K562 (cell line): Measurements from ENCODE around the gene PDE8A. TPM values are rescaled to one million over a fixed set of nuclear protein-coding genes. Genes with fewer than 3 reads are reported as not detected.

ENCODE experiments used
- RBBP5 ChIP-seq: fragments of 200-600 bp; sonication (generic); IDR thresholded peaks from 2 replicates; pipeline ENCODE4 v1.6.1; 2012; ENCODE audit warnings: borderline replicate concordance, mild to moderate bottlenecking, low read length, control low read depth, inconsistent platforms; ENCODE audit not compliant: insufficient read depth, poor library complexity, severe bottlenecking
- ZBTB40 ChIP-seq, 2 experiments: fragments of 450-650 bp in 1 of 2; sonication (generic) in 1 of 2; formaldehyde crosslinking in 1 of 2; IDR thresholded peaks; 2 replicates each; pipeline versions ENCODE4 v1.7.1 to v1.9.0; 2016 to 2022; ENCODE audit warnings: inconsistent platforms in 1 of 2, mild to moderate bottlenecking in 1 of 2, missing genetic modification reagents in 1 of 2
- polyA plus RNA-seq, 8 experiments: library from polyadenylated mRNA; depleted of rRNA in 4 of 8; stranded (reverse) in 5 of 8; unstranded in 3 of 8; fragments of >200 nt; fragmentation: Nextera tagmentation in 2 of 8; fragmentation: Illumina TruSeq in 1 of 8; extraction: Ambion mirVana in 2 of 8; extraction: Trizol in 1 of 8; gene quantifications; 2 replicates each; pipeline versions ENCODE4 v1.2.1 to v1.2.3, GENCODE V29; 2011 to 2014; ENCODE audit warnings: inconsistent platforms in 1 of 8, missing spikeins in 1 of 8
- total RNA-seq, 7 experiments: library from RNA; depleted of rRNA in 6 of 7; stranded (reverse); fragments of >200 nt in 6 of 7; fragmentation: Illumina TruSeq in 2 of 7; extraction: Trizol in 2 of 7; gene quantifications; 2 replicates each; pipeline versions ENCODE4 v1.2.1 to v1.2.3, GENCODE V29; 2011 to 2021; ENCODE audit warnings: low replicate concordance in 1 of 7
- TF ChIP-seq, protein P1 (sequence below): fragments of 250-450 bp; sonication (Bioruptor Pico); IDR thresholded peaks from 2 replicates; pipeline ENCODE4 v1.5.0; 2021; ENCODE audit warnings: mild to moderate bottlenecking, moderate library complexity
- TF ChIP-seq, protein P2 (sequence below): fragments of 250-450 bp; sonication (Bioruptor Pico); IDR thresholded peaks from 2 replicates; pipeline ENCODE4 v1.5.1; 2021; ENCODE audit warnings: mild to moderate bottlenecking

PDE8A gene
- total and polyA plus RNA-seq, 9 of the 15 experiments (the other 6 are each of a cell fraction or from before 2014, with no cell fraction given): 5.9 to 40.3 (median 19.8) TPM

DNA sequence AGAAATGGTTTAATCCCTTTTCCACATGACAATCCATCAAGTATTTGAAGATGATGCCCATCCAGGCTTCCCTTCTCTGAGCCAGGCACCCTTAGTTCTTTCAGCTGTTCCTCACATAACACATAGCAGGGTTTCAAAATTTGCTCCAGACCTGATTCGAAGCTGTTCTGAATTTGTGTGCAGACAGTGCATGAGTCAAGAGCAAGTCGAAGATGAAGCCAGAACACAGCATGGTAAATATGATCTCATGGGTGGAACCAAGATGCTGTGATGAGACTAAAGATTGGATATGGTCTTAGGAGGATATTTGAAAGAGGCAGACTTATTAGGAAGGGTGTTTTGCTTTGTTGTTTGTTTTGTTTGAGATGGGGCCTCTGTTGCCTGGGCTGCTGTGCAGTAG is 32.6 kb upstream of the PDE8A start (continued):
- TF ChIP-seq, protein P1, sequence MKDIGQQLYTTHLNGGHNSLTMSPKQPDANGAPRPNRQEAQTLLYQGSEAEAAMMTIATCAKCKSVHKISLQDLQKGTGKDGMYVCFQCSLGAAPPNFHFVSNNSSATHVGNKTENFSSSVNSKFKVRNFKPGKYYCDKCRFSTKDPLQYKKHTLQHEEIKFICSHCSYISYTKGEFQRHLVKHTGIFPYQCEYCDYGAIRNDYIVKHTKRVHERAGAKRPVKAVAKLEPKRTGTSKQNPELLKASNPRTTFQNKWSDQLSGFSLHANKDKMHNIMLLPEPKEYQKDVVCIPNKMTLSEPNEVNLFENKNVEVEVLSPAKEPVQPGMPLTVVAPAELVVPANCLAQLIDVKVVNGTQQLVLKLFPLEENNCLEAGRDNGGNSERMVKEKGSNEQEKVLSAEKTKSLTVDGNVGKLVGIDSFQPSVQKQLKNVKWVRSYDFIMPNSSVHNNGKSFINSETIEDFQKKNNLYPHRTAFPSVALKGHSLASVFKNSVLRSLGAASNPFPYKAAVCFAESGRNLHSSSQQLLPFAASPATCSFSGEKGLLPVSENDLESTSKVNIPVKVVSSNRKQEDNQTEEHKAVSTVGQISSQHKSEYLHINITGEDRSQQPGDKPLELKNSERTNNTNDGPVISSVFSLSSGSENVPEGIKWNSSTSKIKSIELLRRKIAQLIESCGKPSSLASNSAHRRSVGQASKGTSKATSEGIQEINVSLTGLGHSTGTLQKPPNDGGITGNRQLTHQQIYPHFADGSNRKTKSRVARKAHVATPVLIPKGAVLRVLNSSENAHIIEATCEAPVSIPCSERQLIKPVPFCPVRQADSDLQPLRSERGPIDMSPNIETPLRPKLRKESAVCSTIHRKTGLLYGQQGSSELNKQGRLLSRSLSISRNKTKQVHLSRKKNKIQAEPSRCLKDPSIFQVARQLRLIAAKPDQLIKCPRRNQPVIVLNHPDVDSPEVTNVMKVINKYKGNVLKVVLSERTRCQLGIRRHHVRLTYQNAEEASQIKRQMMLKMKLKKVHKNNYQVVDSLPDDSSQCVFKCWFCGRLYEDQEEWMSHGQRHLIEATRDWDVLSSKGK: no peak
- TF ChIP-seq ZBTB40 (IDR thresholded peaks at IDR 0.05) (no peak), ZBTB40 (CRISPR knock-in tag; IDR thresholded peaks at IDR 0.05) (no peak), RBBP5 (no peak)
- TF ChIP-seq, protein P2, sequence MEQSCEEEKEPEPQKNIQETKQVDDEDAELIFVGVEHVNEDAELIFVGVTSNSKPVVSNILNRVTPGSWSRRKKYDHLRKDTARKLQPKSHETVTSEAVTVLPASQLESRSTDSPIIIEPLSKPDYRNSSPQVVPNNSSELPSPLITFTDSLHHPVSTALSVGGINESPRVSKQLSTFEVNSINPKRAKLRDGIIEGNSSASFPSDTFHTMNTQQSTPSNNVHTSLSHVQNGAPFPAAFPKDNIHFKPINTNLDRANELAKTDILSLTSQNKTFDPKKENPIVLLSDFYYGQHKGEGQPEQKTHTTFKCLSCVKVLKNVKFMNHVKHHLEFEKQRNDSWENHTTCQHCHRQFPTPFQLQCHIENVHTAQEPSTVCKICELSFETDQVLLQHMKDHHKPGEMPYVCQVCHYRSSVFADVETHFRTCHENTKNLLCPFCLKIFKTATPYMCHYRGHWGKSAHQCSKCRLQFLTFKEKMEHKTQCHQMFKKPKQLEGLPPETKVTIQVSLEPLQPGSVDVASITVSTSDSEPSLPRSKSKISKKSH (CRISPR knock-in tag): no peak
- TF ChIP-seq, all 486 proteins: peak for 0
